Stimulated activated CD4-positive, alpha-beta T cell treated with anti-CD3 and anti-CD28 coated beads, TNF-alpha, amount 100 ng/mL, for 48 hours (primary cell): ENCODE measurements around the gene GLRX5.

Experiments used
- DNase-seq, 3 donors: peaks; one replicate each; pipeline ENCODE4 v3.0.0-alpha.2; 2020; ENCODE audit warnings: low read depth in 3 of 3

Gene GLRX5

DNA sequence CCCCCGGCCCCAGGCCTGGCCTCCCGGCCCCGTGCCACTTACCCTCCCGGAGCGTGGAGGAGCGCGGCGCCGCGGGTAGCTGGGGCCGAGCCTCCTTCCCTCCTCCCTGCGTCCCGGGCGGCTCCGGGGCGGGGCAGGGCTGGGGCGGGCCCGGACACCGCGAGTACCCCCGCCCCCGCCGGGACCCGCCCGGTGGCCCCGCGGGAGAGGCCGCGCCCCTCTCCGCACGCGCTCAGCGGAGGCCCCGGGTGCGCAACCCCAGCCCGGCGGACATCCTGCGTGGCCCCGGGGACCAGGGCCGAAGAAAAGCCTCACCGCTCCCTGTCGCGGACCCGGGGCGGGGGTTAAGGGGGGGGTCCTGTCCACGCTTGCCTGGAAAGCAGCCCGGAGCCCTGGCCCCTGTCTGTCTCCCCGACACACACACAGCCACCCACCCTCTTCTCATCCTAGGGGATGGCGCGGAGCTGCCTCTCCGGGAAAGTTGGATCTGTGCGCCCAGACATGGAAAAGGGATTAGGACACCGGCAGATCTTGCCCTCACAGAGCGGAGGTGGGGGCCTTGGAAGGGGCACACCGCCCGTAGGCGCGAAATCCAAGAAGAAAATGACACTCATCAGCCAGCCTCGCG is 18.2 kb upstream of the GLRX5 start, which contains the start of gene SYNE3:
SYNE3 (minus strand) TSS at position 97 of the 628 bp plus-strand sequence. CDS start 40,829 bp downstream, outside the sequence.
- DNase-seq = no peak

GRCh38 chr14:95518045-95518751 is 16.7 kb upstream of the GLRX5 start:
- DNase-seq = no peak

DNA sequence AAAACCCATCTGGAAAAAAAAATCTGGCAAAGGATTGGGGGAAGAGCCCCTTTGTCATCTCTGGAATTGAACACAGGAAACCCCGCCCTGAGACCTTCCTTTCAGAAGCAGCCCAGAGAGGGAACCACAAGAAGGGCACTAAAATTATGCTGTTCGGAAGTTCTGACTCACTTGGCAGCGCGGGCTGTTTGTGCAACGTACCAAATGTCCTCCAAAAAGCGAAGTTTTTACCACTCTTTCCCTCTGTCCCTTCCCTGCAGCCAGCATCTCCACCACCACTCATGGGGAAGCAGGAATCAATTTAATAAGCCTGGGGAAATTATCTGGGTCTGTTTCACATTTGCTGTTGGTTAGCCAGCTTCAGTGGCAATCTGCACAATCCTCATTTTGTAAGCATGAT is 15.2 kb upstream of the GLRX5 start:
- DNase-seq = peak in 2 of 3 donors; percentile 52 to 65

DNA sequence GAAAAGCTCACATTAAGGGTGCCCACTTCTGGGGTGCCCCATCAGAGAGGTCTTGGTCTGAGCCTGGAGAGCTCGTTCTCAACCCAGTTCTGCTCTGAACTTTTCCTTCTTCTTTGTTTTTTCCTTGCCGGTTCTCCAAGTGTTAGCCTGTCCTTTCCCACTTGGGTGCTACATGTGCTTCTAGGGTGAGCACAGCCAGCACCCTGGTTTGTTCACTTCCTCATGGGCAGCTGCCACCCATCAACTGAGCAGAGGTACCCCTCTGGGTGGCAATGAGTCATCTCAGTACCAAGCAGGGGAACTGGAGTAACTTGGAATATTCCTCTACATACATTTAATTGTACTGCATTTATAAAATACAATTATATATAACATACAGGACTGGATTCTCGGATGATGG is 14.5 kb upstream of the GLRX5 start:
- DNase-seq = no peak

DNA sequence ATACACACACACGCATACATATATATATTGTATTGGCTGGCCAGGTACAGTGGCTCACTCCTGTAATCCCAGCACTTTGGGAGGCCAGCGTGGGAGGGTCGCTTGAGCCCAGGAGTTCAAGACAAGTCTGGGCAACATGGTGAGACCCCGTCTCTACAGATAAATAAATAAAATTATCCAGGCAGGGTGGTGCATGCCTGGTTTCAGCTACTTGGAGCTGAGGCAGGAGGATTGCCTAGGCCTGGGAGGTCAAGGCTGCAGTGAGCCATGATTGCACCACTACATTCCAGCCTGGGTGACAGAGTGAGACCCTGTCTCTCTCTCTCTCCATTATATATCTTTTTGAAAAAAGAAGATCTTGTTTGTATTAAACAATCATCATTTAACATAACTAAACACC is 13.8 kb upstream of the GLRX5 start:
- no peak for DNase-seq

DNA sequence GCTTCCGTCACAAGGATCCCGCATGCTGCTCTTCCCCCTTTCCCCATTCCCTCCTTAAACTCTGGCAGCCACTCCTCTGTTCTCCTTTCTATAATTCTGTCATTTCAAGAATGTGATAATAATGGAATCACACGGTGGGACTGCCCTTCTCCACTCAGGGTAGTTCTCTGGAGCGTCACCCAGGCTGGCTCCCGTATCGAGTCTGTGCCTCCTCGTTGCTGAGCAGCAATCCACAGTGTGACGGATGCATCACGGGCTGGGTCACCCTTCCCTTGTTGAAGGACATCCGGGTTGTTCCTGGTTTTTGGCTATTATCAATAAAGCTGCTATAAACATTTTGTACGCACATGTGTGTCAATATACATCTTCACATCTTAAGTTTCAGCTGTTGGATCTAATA is 12.7 kb upstream of the GLRX5 start:
- DNase-seq = no peak

GRCh38 chr14:95522556-95522955 is 12.3 kb upstream of the GLRX5 start:
- no peak for DNase-seq

DNA sequence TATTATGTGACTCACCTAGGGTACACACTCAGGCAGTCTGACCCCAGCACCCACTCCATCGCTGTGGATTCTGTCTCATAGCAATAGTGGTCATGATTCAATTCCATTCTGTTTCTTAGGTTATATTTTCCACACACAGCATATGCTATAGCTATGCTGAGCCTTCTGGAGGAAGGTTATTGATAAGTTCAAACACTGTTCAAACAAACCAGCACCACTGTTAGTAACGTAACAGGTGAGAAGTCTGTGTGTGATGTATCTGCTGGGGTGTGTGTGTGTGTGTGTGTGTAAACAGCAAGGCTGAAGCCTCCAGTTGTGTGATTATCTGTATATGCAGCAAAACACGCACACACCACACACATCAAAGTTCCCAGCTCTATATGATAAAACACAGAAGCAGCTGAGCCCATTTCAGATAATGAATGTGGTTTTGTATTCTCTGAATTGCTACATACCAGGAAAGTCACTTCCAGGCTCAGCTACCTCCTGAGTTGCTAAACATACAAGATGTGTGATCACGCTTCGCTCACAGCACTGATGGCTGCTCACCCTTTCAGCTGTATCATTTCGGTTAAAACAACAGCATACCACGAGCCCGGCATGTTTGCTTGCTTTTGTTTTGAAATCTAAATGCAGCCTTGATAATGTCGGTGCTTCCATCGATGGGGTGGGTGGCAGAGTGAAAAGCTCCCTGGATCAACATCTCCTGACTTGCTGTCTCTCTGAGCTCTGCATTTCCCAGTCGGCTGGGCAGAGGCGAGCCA is 11.6 kb upstream of the GLRX5 start:
- DNase-seq = peak in 1 of 3 donors; percentile 58

GRCh38 chr14:95523815-95524448 is 10.9 kb upstream of the GLRX5 start:
- DNase-seq = no peak

GRCh38 chr14:95524706-95525512 is 9.9 kb upstream of the GLRX5 start:
- DNase-seq = no peak

DNA sequence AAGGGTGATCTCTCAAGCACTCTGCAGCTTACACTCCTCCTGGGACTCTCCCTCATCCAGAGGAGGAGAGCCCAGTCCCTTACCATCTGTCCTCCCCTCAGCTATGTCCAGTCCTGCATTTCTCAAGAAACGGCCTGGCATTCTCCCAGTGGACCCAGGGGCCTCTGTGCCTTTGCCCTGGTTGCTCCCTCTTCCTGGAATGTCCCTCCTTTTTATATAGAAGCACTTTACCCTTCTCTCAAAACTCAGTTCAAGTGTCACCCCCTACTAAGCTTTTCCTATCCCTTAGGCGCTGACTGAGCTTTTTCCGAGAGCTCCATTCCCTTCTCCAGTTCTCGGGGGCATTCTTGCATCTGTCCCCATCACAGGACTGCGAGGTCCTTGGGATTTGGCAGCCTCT is 8.9 kb upstream of the GLRX5 start:
- no peak for DNase-seq

DNA sequence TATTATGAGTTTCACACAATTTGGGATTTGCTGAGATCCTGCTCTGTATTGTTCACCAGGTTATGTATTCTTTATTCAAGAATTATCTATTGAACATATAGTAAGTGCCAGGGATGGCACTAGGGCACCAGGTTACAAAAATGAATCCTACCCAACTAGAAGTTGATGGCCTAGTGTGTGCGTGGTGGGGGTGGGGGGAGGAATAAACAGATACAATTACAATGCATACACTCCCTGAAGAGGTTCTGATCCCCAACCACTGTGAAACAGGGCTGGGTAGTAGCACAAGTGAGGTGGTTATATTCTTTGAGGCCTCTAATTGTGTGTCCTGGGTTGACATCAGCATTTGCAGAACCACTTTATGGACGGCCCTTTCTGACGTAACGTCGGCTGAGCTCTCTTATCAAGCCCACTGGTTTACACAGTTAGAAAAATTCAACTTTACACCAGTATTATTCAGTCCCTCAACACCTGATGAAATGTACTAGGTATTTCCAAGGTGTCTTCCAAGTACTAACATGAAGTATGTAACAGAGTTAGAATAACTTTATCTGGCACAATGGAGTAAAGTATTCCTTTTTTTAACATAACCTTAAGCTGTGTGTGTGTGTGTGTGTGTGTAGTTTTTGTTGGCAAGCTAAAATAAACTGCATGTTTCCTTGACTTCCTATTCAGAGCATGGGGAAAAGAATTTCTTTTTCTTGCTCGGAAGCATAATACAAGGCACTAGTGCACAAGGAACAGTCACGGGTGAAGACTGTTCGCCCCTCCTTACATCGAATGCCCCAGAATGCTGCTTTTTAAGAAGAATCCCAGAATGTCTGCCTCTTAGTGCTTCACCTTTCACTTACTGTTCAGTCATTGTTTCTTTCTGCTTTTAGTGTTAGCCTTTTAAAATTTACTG is 8.1 kb upstream of the GLRX5 start:
- no peak for DNase-seq

DNA sequence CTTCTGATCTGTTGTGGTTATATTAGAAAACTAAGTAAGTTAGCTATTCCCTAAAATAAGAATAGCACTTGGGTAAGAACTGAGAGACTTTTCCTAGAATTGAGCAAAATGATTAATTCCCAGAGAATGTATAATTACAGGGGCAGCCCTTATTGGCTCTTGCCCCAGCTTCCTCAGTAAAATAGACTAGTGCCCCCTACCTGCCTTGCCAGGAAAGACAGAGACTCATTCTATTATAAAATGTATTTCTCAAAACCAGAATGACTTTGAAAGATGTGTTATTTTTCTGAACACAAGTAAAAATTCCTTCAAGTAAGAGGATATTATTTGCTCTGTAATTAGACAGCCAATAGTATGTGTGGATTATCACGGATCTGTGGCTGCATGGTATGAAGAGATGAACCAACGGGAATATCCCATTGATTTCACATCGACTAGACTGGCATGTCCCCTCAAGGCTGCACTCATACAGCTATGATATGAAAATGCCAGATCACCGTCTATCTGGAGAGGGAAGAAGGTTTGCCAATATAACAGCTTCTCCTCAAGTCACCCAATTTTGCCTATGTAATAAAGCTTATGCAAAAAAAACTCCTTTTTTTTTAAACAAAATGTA is 7.4 kb upstream of the GLRX5 start:
- no peak for DNase-seq

- no peak for DNase-seq
Observed at GRCh38 chr14:95529216-95529615, 5.6 kb upstream of the GLRX5 start.

GRCh38 chr14:95530473-95531276 is 4.2 kb upstream of the GLRX5 start:
- no peak for DNase-seq

- DNase-seq = no peak
Observed at GRCh38 chr14:95531473-95531872, 3.4 kb upstream of the GLRX5 start.

DNA sequence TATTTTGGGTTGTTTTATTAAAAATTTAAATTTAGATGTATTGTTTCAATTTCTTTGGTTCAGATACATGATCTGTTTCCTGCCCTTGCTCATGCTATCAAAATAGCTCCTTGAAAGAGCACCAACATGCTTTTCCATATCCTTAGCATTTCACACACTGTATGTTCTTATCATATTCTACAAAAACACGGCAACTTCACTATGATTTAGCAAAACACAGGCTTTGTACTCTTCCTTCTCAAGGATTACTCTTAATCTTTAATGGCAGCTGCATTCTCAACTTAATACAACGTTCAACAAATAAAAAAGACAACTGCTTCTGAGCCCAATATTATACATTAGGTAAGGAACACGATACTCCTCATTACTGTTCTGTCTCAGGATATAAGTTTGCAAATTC is 2.9 kb upstream of the GLRX5 start:
- DNase-seq = no peak

GRCh38 chr14:95533391-95533821 is 1.4 kb upstream of the GLRX5 start:
- DNase-seq = no peak

GRCh38 chr14:95533822-95534221 is 1.0 kb upstream of the GLRX5 start:
- DNase-seq = no peak
